IMR-90 (cell line): ENCODE results near the gene HS3ST6.

ENCODE experiments used
- BHLHE40 ChIP-seq: fragments of 150-350 bp; IDR thresholded peaks from 2 replicates; pipeline ENCODE4 v1.6.1; 2016; ENCODE audit warnings: mild to moderate bottlenecking, low read depth, low read length
- POLR2A ChIP-seq: IDR thresholded peaks from 2 replicates; pipeline ENCODE4 v1.6.1; 2012; ENCODE audit warnings: mild to moderate bottlenecking, low read depth, low read length
- RAD21 ChIP-seq: IDR thresholded peaks from 2 replicates; pipeline ENCODE4 v1.6.1; 2012; ENCODE audit warnings: low read length, improper control_type of control experiment
- RFX5 ChIP-seq: IDR thresholded peaks from 2 replicates; pipeline ENCODE4 v1.8.0; 2012; ENCODE audit warnings: low read depth, mild to moderate bottlenecking, low read length, moderate library complexity
- SMC3 ChIP-seq: fragments of 150-350 bp; IDR thresholded peaks from 2 replicates; pipeline ENCODE4 v1.6.1; 2016; ENCODE audit warnings: low read depth, mild to moderate bottlenecking, antibody characterized with exemption, low read length, moderate library complexity
- TF ChIP-seq, protein P1 (sequence below): conservative IDR thresholded peaks from 2 replicates; pipeline ENCODE4 v1.5.1; 2012; ENCODE audit warnings: mild to moderate bottlenecking, low read depth, low read length, improper control_type of control experiment
- TF ChIP-seq, protein P2 (sequence below): fragments of 150-350 bp; IDR thresholded peaks from 2 replicates; pipeline ENCODE4 v1.6.1; 2017; ENCODE audit warnings: mild to moderate bottlenecking, antibody characterized with exemption, low read length, low read depth

DNA sequence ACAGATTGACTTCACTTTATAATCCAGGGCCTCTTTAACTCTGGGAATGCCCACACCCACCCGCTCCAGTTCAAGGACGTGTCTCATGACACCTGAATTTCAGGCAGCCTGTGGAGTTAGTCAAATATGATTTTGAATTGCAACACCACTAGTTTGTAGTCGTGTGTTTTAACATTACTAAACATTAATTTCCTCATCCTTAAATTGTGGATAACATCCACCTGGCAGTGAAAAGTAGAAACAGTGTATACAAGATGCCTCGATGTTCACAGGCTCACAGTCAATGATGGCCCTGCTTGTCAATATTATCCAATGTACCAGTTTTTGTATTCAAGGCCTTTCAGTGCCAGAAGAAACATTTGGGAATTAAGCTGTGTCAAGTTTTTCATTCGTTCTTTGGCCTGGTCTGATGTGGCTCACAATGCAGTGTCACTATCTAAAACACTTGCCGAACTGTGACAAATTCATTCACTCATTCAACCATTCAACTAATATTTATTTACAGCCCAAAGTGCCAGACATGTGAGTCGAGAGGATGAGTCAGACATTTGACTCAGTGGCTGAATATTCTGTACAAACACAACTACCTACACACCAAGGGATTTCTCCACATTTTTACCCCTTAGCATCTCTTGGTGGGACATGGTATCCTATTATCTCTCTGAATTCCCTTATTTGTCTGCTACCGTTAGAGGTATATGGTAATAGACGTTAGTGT is 47.7 kb downstream of the HS3ST6 start:
- TF ChIP-seq RFX5 (no peak), POLR2A (no peak), SMC3 (no peak), RAD21 (no peak), BHLHE40 (peak; percentile 85)
- TF ChIP-seq, protein P1, sequence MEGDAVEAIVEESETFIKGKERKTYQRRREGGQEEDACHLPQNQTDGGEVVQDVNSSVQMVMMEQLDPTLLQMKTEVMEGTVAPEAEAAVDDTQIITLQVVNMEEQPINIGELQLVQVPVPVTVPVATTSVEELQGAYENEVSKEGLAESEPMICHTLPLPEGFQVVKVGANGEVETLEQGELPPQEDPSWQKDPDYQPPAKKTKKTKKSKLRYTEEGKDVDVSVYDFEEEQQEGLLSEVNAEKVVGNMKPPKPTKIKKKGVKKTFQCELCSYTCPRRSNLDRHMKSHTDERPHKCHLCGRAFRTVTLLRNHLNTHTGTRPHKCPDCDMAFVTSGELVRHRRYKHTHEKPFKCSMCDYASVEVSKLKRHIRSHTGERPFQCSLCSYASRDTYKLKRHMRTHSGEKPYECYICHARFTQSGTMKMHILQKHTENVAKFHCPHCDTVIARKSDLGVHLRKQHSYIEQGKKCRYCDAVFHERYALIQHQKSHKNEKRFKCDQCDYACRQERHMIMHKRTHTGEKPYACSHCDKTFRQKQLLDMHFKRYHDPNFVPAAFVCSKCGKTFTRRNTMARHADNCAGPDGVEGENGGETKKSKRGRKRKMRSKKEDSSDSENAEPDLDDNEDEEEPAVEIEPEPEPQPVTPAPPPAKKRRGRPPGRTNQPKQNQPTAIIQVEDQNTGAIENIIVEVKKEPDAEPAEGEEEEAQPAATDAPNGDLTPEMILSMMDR = no peak
- TF ChIP-seq, protein P2, sequence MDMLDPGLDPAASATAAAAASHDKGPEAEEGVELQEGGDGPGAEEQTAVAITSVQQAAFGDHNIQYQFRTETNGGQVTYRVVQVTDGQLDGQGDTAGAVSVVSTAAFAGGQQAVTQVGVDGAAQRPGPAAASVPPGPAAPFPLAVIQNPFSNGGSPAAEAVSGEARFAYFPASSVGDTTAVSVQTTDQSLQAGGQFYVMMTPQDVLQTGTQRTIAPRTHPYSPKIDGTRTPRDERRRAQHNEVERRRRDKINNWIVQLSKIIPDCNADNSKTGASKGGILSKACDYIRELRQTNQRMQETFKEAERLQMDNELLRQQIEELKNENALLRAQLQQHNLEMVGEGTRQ = no peak
